Hepatocyte (in vitro differentiated cells): ENCODE measurements around the gene ZNF569.

Experiments
- EZH2 ChIP-seq: fragments of 200-600 bp; sonication (generic); IDR thresholded peaks from 2 replicates; pipeline ENCODE4 v1.6.1; 2016; ENCODE audit warnings: antibody characterized with exemption, mild to moderate bottlenecking, borderline replicate concordance
- EZH2phosphoT487 ChIP-seq: fragments of 200-600 bp; sonication (generic); IDR thresholded peaks from one replicate; pipeline ENCODE4 v1.6.1; 2018; ENCODE audit warnings: antibody characterized with exemption, mild to moderate bottlenecking, low read depth, moderate library complexity; ENCODE audit not compliant: unreplicated experiment, severe bottlenecking
- TF ChIP-seq, protein P1 (sequence below): fragments of 200-600 bp; sonication (generic); IDR thresholded peaks from 2 replicates; pipeline ENCODE4 v1.5.1; 2016; ENCODE audit warnings: antibody characterized with exemption, mild to moderate bottlenecking; ENCODE audit not compliant: poor library complexity

DNA sequence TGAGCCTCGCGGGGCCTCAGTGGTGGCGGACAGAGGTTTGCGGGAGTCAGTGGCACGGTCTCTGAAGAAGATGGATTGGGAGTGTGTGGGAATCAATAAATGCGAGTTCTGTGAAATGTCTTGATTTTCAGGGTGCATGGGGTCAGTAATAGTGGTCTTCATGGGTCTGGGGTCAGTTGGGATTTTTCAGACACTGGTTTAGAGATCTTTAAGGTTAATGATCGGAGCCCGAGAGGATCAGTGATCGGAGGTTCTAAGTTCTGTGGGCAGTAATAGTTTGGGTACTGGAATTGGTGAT, 39.9 kb upstream of the ZNF569 start:
- TF ChIP-seq EZH2 (no peak), EZH2phosphoT487 (no peak)
- TF ChIP-seq, protein P1, sequence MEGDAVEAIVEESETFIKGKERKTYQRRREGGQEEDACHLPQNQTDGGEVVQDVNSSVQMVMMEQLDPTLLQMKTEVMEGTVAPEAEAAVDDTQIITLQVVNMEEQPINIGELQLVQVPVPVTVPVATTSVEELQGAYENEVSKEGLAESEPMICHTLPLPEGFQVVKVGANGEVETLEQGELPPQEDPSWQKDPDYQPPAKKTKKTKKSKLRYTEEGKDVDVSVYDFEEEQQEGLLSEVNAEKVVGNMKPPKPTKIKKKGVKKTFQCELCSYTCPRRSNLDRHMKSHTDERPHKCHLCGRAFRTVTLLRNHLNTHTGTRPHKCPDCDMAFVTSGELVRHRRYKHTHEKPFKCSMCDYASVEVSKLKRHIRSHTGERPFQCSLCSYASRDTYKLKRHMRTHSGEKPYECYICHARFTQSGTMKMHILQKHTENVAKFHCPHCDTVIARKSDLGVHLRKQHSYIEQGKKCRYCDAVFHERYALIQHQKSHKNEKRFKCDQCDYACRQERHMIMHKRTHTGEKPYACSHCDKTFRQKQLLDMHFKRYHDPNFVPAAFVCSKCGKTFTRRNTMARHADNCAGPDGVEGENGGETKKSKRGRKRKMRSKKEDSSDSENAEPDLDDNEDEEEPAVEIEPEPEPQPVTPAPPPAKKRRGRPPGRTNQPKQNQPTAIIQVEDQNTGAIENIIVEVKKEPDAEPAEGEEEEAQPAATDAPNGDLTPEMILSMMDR: no peak
